Esophagus muscularis mucosa (tissue), 4 donors: ENCODE results near the gene TMEM129. TPM values are rescaled to one million over a fixed set of nuclear protein-coding genes. Genes with fewer than 3 reads are reported as not detected.

Experiments used
- DNase-seq: peaks from one replicate; pipeline ENCODE4 v3.0.0-alpha.2; 2017; ENCODE audit errors: extremely low spot score
- H3K27ac ChIP-seq, 4 donors: fragments of 200-600 bp; sonication (generic); replicated peaks in 1 of 4; 1 replicate in 3 of 4; 2 replicates in 1 of 4; pipeline ENCODE4 v1.5.1; 2016 to 2019; ENCODE audit warnings: mild to moderate bottlenecking in 1 of 4
- H3K27me3 ChIP-seq, 4 donors: fragments of 200-600 bp; sonication (generic); one replicate each; pipeline versions ENCODE4 v1.5.1 to v1.6.0; 2016 to 2019
- H3K36me3 ChIP-seq, 4 donors: fragments of 200-600 bp; sonication (generic); one replicate each; pipeline ENCODE4 v1.5.1; 2016 to 2019
- H3K4me1 ChIP-seq, 4 donors: fragments of 200-600 bp; sonication (generic); one replicate each; pipeline ENCODE4 v1.5.1; 2016 to 2019
- H3K4me3 ChIP-seq, 4 donors: fragments of 200-600 bp; sonication (generic); 1 replicate in 2 of 4; 2 replicates in 2 of 4; pipeline ENCODE4 v1.5.1; 2016 to 2019; ENCODE audit warnings: mild to moderate bottlenecking in 4 of 4, moderate library complexity in 1 of 4
- H3K9me3 ChIP-seq, 4 donors: fragments of 200-600 bp; sonication (generic); 1 replicate in 3 of 4; 2 replicates in 1 of 4; pipeline ENCODE4 v1.5.1; 2016 to 2019
- EP300 ChIP-seq: sonication (generic); formaldehyde crosslinking; IDR thresholded peaks from one replicate; pipeline ENCODE4 v1.6.1; 2017; ENCODE audit warnings: antibody characterized with exemption
- POLR2A ChIP-seq: fragments of 450-650 bp; IDR thresholded peaks from one replicate; pipeline ENCODE4 v1.6.1; 2017; ENCODE audit warnings: antibody characterized with exemption, moderate library complexity, mild to moderate bottlenecking, low read depth
- POLR2AphosphoS5 ChIP-seq, 2 donors: sonication (generic); formaldehyde crosslinking; IDR thresholded peaks; one replicate each; pipeline ENCODE4 v1.6.1; 2017; ENCODE audit warnings: antibody characterized with exemption in 2 of 2
- WGBS: methylation state at CpG from one replicate; pipeline ENCODE4 v1.1.5; 2018; 5-methylcytosine and 5-hydroxymethylcytosine counted together
- intact Hi-C: fragments of 100-400 bp; cut with DNase I; formaldehyde crosslinking; loops from one replicate; pipeline ENCODE4 v1.15.1; 2023
- total RNA-seq, 4 donors: library from RNA; depleted of rRNA; stranded (reverse); fragments of >200 nt; gene quantifications; one replicate each; pipeline versions ENCODE4 v1.1.0 to v1.2.1, GENCODE V29; 2016
- TF ChIP-seq, protein P1 (sequence below), 3 experiments: fragments of 200-600 bp in 2 of 3; fragments of 450-650 bp in 1 of 3; sonication (generic) in 2 of 3; IDR thresholded peaks; one replicate each; pipeline ENCODE4 v1.5.1; 2017 to 2019; ENCODE audit warnings: antibody characterized with exemption in 3 of 3, mild to moderate bottlenecking in 2 of 3, moderate library complexity in 1 of 3

Gene TMEM129
- total RNA-seq, 4 donors from 2014 or later = 59.3 to 101 (median 72.6) TPM

DNA sequence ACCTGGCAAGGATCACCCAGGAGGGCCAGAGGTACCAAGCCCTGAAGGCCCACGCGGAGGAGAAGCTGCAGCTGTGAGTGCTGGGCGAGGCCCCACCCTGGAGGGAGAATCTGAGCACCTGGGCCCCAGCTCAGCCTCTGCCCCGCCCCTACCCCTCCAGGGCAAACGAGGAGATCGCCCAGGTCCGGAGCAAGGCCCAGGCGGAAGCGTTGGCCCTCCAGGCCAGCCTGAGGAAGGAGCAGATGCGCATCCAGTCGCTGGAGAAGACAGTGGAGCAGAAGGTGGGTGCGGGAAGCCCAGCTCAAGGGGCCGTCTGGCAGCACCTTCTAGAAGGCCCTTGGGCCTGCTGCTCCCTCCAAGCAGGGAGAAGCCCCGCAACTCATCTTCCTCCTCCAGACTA, 23.4 kb upstream of the TMEM129 start:
- Histone ChIP-seq H3K27ac (no peak overlapping the region), H3K9me3 (peaks cover 0 to 5% (median 0%) of the 10 kb centered on the region in 4 donors), H3K4me3 (no peak overlapping the region), H3K4me1 (peaks cover 0 to 7% (median 5%) of the 10 kb centered on the region in 4 donors), H3K36me3 (peaks cover 4 to 45% (median 40%) of the 10 kb centered on the region in 4 donors), H3K27me3 (peaks cover 0 to 29% (median 2%) of the 10 kb centered on the region in 4 donors)
- WGBS = 93% methylated on average over 6 of the region's 14 CpGs
- TF ChIP-seq POLR2AphosphoS5 (IDR thresholded peaks at IDR 0.05) (no peak), EP300 (no peak), POLR2A (no peak)
- TF ChIP-seq, protein P1, sequence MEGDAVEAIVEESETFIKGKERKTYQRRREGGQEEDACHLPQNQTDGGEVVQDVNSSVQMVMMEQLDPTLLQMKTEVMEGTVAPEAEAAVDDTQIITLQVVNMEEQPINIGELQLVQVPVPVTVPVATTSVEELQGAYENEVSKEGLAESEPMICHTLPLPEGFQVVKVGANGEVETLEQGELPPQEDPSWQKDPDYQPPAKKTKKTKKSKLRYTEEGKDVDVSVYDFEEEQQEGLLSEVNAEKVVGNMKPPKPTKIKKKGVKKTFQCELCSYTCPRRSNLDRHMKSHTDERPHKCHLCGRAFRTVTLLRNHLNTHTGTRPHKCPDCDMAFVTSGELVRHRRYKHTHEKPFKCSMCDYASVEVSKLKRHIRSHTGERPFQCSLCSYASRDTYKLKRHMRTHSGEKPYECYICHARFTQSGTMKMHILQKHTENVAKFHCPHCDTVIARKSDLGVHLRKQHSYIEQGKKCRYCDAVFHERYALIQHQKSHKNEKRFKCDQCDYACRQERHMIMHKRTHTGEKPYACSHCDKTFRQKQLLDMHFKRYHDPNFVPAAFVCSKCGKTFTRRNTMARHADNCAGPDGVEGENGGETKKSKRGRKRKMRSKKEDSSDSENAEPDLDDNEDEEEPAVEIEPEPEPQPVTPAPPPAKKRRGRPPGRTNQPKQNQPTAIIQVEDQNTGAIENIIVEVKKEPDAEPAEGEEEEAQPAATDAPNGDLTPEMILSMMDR (IDR thresholded peaks at IDR 0.05) = no peak
- DNase-seq = no peak
- intact Hi-C loops = no loop called here

GRCh38 chr4:1743975-1744374, 22.9 kb upstream of the TMEM129 start:
- Histone ChIP-seq H3K4me1 (peaks cover 0 to 7% (median 5%) of the 10 kb centered on the region in 4 donors), H3K27me3 (peaks cover 0 to 25% (median 2%) of the 10 kb centered on the region in 4 donors), H3K4me3 (no peak overlapping the region), H3K36me3 (peaks cover 4 to 51% (median 45%) of the 10 kb centered on the region in 4 donors), H3K9me3 (peaks cover 0 to 5% (median 0%) of the 10 kb centered on the region in 4 donors), H3K27ac (no peak overlapping the region)
- TF ChIP-seq POLR2AphosphoS5 (IDR thresholded peaks at IDR 0.05) (no peak), POLR2A (no peak), EP300 (no peak)
- TF ChIP-seq, protein P1 (IDR thresholded peaks at IDR 0.05) = no peak
- WGBS = 100% methylated on average over 5 of the region's 6 CpGs
- intact Hi-C loops = no loop called here
- no peak for DNase-seq

- peaks cover 0 to 4% (median 3%) of the 10 kb centered on the region in 4 donors for H3K4me1 ChIP-seq
- TF ChIP-seq POLR2AphosphoS5 (IDR thresholded peaks at IDR 0.05) = no peak
- TF ChIP-seq, protein P1 (IDR thresholded peaks at IDR 0.05) = no peak
- intact Hi-C loops = no loop called here
- H3K9me3 ChIP-seq = peaks cover 0 to 6% (median under 1%) of the 10 kb centered on the region in 4 donors
- no peak overlapping the region for H3K4me3 ChIP-seq
- H3K36me3 ChIP-seq = peaks cover 4 to 52% (median 47%) of the 10 kb centered on the region in 4 donors
- peaks cover 0 to 21% (median under 1%) of the 10 kb centered on the region in 4 donors for H3K27me3 ChIP-seq
- WGBS = 74% methylated on average over 12 of the region's 12 CpGs
- no peak overlapping the region for H3K27ac ChIP-seq
- DNase-seq = no peak
These were observed 22.4 kb upstream of the TMEM129 start for GRCh38 chr4:1743551-1743950.

DNA sequence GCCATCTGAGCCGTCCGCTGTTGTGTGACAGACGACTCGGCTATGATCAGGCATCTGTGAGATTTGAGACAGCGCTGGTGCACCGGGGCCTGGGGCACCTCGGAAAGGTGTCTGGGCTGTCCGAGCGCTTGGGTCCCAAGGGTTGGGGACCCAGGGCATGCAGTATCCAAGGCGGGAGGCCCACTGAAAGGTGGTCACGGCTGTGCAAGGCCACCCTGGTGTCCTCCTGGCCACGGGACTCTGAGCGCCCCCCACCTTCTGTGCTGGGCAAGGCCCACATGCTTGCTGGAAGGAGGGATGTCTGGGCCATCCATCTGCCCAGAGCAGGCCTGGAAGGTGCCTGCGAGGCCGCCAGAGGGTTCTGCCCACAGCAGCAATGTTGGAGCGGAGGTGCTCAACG, 20.1 kb upstream of the TMEM129 start:
- intact Hi-C loops = no loop called here
- no peak for DNase-seq
- H3K4me3 ChIP-seq = no peak overlapping the region
- peaks cover 0 to 12% (median 10%) of the 10 kb centered on the region in 4 donors for H3K9me3 ChIP-seq
- H3K27ac ChIP-seq = no peak overlapping the region
- TF ChIP-seq, protein P1 (IDR thresholded peaks at IDR 0.05) = no peak
- TF ChIP-seq POLR2A (no peak), EP300 (no peak), POLR2AphosphoS5 (IDR thresholded peaks at IDR 0.05) (no peak)
- H3K36me3 ChIP-seq = peaks cover 17 to 73% (median 70%) of the 10 kb centered on the region in 4 donors
- no peaks in the 10 kb centered on the region for H3K4me1 ChIP-seq
- H3K27me3 ChIP-seq = no peaks in the 10 kb centered on the region
- WGBS = 100% methylated on average over 6 of the region's 17 CpGs

GRCh38 chr4:1740021-1740545, 19.0 kb upstream of the TMEM129 start:
- TF ChIP-seq POLR2A (no peak), POLR2AphosphoS5 (IDR thresholded peaks at IDR 0.05) (no peak), EP300 (no peak)
- TF ChIP-seq, protein P1 (IDR thresholded peaks at IDR 0.05) = no peak
- Histone ChIP-seq H3K4me1 (no peaks in the 10 kb centered on the region), H3K9me3 (peaks cover 0 to 12% (median 10%) of the 10 kb centered on the region in 4 donors), H3K4me3 (no peak overlapping the region), H3K27ac (no peak overlapping the region), H3K36me3 (peaks cover 17 to 81% (median 79%) of the 10 kb centered on the region in 4 donors), H3K27me3 (no peaks in the 10 kb centered on the region)
- intact Hi-C loops = no loop called here
- WGBS = 93% methylated on average over 13 of the region's 22 CpGs
- no peak for DNase-seq
